Mucosa of descending colon (tissue), 3 donors: ENCODE results near the gene PTPRJ. TPM values are rescaled to one million over a fixed set of nuclear protein-coding genes. Genes with fewer than 3 reads are reported as not detected.
A peak's percentile ranks its signal among the peaks of the same experiment; 100 is the strongest.

Experiments
- ATAC-seq: fragments of 200-7000 bp; cut with Tn5 transposase; one replicate; pipeline ENCODE4 v1.9.1; 2020; ENCODE audit warnings: mild to moderate bottlenecking, moderate library complexity
- DNase-seq, 3 donors: peaks; one replicate each; pipeline ENCODE4 v3.0.0-alpha.2; 2020
- H3K36me3 ChIP-seq: fragments of 200-600 bp; one replicate; pipeline ENCODE4 v1.8.0; 2021; ENCODE audit warnings: low read depth, mild to moderate bottlenecking
- H3K4me1 ChIP-seq: fragments of 200-600 bp; one replicate; pipeline ENCODE4 v1.8.0; 2021; ENCODE audit warnings: low read depth, mild to moderate bottlenecking
- H3K4me3 ChIP-seq: fragments of 200-600 bp; one replicate; pipeline ENCODE4 v1.8.0; 2021; ENCODE audit warnings: mild to moderate bottlenecking
- H3K9me3 ChIP-seq: fragments of 200-600 bp; one replicate; pipeline ENCODE4 v1.8.0; 2021; ENCODE audit warnings: mild to moderate bottlenecking
- CTCF ChIP-seq: fragments of 200-600 bp; IDR thresholded peaks from one replicate; pipeline ENCODE4 v1.8.0; 2022; ENCODE audit warnings: antibody characterized with exemption, mild to moderate bottlenecking
- intact Hi-C, 2 donors: fragments of 100-400 bp; cut with DNase I in 1 of 2; cut with micrococcal nuclease in 1 of 2; formaldehyde crosslinking; loops; one replicate each; pipeline versions ENCODE4 v1.11.0 to v1.11.1; 2022; cut with DNase I, micrococcal nuclease
- total RNA-seq, 3 donors: library from RNA; stranded (reverse); fragmentation: NEBNext Ultra II Directional in 2 of 3; extraction: Animal tissue kit (Norgen Biotek cat#: 25700) in 2 of 3; gene quantifications; one replicate each; pipeline versions ENCODE4 v1.2.1 to v1.2.4, GENCODE V29; 2021 to 2023
- donor health status: DM: no; HTN: no; CAD: no; lungs with moderate emphysema.
- donor health status: DM: no; HTN: no; CAD: no.
- donor health status: DM: no; HTN: yes; CAD: no.

Gene PTPRJ
- total RNA-seq, 3 donors from 2014 or later, result 27.8 to 54.6 (median 44.0) TPM

- Histone ChIP-seq H3K36me3 (no peaks in the 10 kb centered on the region), H3K4me1 (peaks cover 28% of the 10 kb centered on the region), H3K4me3 (no peak overlapping the region), H3K9me3 (no peaks in the 10 kb centered on the region)
- DNase-seq, result peak in 1 of 3 donors; percentile 37
- TF ChIP-seq CTCF, result no peak
- intact Hi-C loops, result no loop called here
- peak; percentile 62 for ATAC-seq
Measured at GRCh38 chr11:48093795-48094642, 113.7 kb downstream of the PTPRJ start.

- no peaks in the 10 kb centered on the region for H3K9me3 ChIP-seq
- intact Hi-C loops, result no loop called here
- H3K4me1 ChIP-seq, result peaks cover 28% of the 10 kb centered on the region
- no peak for DNase-seq
- no peaks in the 10 kb centered on the region for H3K36me3 ChIP-seq
- no peak for ATAC-seq
- H3K4me3 ChIP-seq, result no peak overlapping the region
- TF ChIP-seq CTCF, result no peak
Measured at GRCh38 chr11:48094643-48095339, 114.4 kb downstream of the PTPRJ start.

GRCh38 chr11:48095779-48096470 lies 115.6 kb downstream of the PTPRJ start:
- H3K9me3 ChIP-seq, result no peaks in the 10 kb centered on the region
- peaks cover 29% of the 10 kb centered on the region for H3K4me1 ChIP-seq
- H3K36me3 ChIP-seq, result no peaks in the 10 kb centered on the region
- no peak overlapping the region for H3K4me3 ChIP-seq
- DNase-seq (no peak), ATAC-seq (no peak)
- intact Hi-C loops, result no loop called here
- TF ChIP-seq CTCF, result no peak

GRCh38 chr11:48096588-48097525 lies 116.5 kb downstream of the PTPRJ start:
- peaks cover 35% of the 10 kb centered on the region for H3K4me1 ChIP-seq
- ATAC-seq, result no peak
- DNase-seq, result no peak
- no peak overlapping the region for H3K4me3 ChIP-seq
- TF ChIP-seq CTCF, result no peak
- H3K9me3 ChIP-seq, result no peaks in the 10 kb centered on the region
- no peaks in the 10 kb centered on the region for H3K36me3 ChIP-seq
- intact Hi-C loops, result no loop called here

GRCh38 chr11:48098024-48098423 lies 117.7 kb downstream of the PTPRJ start:
- Histone ChIP-seq H3K4me3 (no peak overlapping the region), H3K9me3 (no peaks in the 10 kb centered on the region), H3K4me1 (peaks cover 42% of the 10 kb centered on the region), H3K36me3 (no peaks in the 10 kb centered on the region)
- ATAC-seq (no peak), DNase-seq (no peak)
- no peak for TF ChIP-seq CTCF
- intact Hi-C loops, result no loop called here
